Activated naive CD4-positive, alpha-beta T cell treated with anti-CD3 and anti-CD28 coated beads, Interleukin-2, amount 50 U/mL, for 16 hours (primary cell): ENCODE data around the gene TBX4.

ENCODE experiments used
- DNase-seq: peaks from one replicate; pipeline ENCODE4 v3.0.0-alpha.2; 2020

TBX4 gene

DNA sequence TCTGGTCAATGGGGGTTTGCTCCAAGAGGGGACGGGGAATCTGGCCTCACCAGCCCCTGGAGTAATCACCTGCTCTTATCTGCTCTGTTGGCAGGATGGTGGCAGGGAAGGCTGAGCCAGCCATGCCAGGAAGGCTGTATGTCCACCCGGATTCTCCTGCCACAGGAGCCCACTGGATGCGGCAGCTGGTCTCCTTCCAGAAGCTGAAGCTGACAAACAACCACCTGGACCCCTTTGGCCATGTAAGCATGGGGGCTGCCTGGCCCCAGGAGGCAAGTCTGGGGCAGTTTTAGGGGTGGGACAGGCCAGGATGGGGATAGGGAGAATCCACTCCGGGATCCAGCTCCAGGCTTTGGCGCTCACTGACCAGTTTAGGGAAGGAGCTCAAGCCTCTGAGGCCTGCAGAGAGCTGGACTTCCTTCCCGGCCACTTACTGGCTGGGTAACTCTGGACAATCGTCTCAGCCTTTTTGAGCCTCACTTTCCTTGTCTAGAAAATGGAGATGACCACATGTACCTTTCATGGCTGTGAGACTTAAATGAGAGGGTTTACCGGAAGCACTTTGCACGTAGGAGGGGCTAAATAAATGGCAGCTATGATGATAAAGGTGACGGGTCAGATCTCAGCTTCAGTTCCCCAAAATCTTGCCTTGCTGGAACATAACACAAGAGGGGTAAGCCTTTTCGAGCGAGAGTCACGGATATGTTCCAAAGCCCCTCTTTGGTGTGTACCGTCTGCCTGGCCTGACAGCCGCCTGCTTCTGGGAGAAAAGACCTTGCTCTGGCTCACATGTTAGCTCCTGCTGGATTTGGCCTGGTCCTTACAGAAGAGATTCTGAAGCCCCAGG, 15.4 kb downstream of the TBX4 start:
- DNase-seq = no peak

DNA sequence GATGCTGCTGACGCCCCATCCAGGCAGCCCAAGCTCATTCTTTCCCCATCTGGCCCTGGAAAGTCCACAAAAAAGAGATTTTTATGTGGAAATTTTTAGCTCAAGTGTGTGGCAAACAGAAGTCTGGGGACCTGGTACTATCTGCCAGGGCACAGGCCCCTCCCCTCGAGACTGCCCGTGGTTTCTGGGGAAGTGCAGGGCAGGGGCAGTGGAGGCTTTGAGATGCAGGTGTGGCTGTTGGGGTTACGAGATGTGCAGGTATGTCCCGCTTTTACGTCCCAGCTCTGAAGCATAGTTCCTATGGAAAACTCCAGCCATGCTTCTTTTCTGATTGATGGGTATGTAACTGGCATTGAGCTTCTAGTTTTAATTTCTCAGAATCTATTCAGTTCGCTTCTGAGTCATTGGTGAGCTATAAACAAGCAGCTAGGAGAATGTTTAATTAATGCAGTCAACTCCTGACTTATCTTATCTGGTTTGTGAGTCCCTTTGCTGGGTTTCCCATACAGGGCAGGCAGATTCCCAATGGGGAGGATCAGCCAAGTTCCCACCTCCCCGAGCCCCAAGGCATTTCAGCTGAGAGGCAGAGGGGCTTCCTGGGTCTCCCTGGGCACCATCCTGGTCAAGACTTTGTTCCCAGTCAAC, 16.2 kb downstream of the TBX4 start:
- DNase-seq = no peak

DNA sequence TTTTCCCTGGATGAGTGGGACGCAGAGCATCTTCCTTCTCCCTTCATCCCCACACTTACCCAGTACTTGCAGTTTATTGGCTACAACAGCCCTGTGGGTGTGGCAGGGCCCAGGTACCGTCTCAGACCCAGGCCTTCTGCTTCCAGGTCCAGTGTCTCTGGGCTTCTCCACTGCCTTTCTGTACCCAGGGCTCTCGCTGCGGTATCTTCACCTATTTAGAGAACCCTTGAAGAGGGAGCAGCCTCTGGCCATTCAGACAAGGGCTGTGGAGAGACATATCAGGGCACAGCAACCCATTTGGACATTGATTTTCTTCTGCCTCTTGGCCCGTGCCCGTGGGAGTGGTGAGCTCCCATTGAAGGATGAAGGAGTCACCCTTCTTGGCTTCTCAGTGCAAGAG, 17.3 kb downstream of the TBX4 start:
- DNase-seq = no peak

DNA sequence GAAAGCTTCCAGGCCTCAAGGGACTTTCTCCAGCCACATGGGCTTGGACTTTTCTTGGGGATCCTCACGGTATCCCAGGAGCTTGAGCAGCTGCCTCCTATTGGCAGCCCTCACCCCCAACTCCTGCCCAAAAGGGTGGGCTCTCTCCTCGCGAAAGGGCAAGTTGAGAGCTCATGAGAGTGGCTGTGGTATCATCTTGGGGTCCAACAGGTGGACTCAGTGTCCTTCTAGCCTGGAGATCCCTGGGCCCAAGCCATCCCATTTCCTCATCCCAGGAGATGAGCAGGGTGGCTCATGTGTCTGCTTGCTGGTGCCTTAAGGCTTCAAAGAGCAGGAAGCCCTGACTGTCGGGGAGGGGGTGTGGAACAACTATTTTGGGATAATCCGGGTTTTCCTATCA, 17.7 kb downstream of the TBX4 start:
- DNase-seq = no peak

DNA sequence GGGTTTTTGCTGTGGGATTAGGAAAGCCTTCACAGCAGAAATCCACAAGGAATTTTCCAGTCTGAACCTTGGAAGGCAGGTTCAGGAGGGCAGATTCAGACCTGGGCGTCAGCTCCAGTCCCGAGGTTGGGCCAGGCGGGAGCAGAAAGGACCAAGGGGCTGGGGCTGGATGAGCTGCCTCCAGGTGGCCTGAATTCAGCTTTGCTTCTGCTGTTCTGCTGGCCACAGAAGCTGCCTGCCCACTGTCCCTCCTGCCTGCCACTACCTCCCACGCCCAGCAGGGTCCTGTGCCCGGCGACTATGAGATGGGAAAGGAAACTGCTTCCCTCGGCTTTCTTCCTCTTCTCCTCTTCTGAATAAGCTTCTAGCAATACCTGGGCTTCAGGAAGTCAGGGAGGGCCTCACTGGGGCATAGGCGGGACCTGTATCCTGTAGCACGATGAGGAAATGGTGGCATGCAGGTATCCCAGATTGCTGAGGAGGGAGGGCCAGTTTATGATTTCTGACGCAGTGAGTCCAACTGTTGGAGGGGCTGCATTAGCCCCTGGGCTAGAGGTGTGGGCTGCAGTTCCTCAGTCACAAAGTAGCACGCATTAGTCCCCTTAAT, 18.4 kb downstream of the TBX4 start:
- DNase-seq = no peak

DNA sequence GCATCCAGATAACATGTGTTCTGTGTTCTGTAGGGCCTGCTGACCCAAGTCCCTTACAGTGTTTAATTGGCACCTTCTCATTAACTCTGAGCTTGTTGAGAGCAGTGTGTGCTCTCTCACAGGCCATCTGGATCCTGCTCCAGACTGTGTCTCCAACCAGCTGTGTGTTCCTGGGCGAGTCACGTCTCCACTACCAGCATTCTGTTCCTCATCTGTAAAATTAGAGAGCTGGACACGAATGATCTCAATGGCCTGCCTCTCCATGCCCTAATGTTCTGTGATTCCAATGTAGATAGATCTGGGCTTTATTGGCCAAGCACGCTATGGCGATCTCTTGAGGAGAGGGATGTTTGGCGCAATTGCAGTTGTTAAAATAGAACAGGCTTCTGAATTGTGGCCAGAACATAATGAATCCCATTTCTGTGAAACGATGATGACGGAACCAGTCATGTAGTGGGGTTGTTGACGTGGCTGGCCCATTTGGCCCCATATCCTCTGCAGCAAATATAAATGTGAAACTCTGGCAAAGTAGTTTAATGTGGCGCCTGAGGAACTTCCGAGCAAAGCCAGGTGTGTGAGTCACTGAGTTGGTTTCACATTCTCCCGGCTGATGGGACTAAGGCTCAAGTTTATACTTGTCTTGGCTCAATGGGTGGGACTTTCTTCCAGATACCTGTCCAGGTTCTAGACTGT, 22.2 kb downstream of the TBX4 start:
- DNase-seq = no peak

DNA sequence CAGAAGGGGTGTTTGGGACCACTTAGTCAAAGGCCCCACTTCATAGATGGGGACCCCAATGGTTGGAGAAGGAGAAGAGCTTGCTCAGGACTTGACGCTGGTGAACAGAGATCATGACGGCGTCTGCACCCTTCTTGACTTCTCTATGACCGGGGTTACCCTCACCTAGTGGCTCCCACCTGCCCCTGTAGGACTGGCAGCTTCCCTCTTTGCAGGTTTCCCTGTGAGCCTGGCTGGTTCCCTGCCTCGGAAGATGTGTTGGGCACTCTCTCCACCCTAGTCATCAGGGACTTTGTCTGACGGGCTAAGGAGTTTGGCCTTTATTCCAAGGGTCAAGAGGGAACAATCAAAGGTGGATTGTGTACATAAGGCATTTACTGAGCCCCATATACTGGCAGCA, 22.7 kb downstream of the TBX4 start:
- no peak for DNase-seq

DNA sequence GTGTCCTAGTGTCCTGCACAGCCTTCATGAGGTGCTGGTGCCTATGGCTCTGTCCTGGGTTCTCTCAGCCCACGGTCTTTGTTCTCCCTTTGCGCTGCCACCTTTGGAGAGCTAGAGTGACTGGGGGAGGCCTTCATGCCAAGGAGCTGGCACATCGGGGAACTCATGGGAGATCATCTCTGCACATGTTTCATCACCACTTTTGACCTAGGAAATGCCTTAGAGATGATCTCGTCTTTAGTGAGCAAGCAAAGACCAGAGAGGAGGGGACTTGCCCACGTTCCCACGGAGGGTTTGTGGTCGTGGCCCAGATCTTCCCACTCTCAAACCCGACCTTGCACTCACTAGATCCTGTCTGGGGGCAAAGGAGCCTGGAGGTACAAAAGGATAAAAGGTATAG, 23.5 kb downstream of the TBX4 start:
- DNase-seq = no peak

DNA sequence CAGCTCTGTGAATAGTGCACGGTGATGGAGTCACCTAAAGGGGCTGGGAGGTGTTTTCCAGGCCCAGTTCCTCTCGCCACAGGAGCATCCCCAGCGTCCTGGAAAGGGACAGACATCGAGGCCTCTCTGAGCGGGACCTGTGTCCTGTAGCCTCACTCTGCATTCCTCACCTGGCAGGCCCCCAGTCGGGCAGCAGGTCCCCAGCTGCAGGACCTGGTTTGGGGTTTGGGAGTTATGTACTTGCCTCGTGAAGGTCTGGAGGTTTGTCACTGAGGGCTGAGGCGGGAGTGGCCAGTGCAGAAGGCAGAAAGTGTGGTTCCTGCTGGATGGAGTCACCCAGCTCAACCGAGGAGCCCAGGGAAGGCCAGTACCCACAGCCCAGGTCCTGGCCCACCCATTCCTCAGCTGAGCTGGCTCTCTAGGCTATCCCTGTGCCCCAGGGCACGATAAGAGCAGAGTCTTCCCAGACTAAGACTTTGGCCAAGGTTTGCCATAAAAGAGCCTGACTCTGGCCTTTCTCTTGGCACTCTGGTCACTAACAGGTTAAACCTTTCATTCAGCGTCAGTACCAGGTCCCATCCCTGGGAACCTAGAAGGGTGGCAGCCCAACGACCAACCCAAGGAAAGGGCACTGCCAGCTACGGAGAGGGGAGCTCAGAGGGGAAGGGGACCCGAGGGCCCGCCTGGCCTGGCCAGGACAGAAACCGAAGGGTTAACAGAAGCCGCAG, 24.4 kb downstream of the TBX4 start:
- no peak for DNase-seq

DNA sequence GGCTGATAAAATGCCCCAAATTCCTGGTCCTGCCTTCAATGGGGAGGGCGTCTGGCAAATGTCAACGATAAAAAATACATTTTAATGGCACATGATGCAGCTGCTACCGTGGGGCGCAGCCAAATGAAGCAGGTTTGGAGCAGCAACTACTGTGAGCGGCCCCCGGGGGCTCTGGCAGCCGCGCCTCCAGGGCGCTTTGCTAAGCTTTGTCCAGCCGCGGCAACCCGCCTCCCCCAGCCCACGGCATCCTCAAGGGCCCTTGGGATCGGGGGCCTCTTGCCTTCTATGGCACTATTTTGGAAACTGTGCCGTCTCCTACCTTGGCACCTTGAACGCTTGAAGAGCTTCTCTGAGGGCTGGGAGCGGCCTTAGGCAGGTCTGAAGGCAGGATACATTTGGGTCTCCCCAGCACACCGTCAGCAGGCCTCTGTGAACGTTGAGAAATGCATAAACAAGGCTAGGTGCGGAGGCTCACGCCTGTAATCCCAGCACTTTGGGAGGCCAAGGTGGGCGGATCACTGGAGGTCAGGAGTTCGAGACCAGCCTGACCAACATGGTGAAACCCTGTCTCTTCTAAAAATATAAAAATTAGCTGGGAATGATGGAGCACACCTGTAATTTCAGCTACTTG, 25.1 kb downstream of the TBX4 start:
- no peak for DNase-seq

DNA sequence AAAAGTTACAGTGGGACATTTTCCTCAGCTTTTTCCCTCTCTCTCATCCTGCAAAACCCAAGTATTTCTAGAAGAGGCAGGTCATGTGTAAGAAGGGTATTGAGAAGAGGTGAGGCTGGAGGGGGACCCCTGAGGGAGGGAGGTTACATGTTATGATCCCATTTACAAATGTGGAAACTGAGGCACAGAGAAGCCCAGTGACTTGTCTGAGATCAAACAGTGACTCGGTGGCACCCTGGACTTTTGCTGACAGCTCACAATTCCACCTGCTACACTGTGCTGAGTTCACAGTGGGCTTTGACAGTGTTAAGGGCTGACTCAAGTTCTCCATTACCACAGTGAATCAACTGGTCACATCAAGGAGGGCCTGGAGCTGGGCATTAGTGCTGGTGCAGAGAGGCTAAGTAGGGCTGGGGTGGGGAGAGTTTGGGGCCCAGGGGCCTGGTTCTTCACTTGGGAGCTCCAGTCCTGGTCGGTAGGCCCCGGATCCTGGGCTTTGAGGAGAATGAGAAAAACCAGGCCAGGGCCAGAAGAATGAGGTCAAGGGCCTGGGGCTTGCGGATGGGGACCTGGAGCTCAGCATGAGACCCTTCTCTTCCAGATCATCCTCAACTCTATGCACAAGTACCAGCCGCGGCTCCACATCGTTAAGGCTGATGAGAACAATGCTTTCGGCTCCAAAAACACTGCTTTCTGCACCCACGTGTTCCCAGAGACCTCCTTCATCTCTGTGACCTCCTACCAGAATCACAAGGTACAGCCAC, 26.0 kb downstream of the TBX4 start:
- DNase-seq = no peak

DNA sequence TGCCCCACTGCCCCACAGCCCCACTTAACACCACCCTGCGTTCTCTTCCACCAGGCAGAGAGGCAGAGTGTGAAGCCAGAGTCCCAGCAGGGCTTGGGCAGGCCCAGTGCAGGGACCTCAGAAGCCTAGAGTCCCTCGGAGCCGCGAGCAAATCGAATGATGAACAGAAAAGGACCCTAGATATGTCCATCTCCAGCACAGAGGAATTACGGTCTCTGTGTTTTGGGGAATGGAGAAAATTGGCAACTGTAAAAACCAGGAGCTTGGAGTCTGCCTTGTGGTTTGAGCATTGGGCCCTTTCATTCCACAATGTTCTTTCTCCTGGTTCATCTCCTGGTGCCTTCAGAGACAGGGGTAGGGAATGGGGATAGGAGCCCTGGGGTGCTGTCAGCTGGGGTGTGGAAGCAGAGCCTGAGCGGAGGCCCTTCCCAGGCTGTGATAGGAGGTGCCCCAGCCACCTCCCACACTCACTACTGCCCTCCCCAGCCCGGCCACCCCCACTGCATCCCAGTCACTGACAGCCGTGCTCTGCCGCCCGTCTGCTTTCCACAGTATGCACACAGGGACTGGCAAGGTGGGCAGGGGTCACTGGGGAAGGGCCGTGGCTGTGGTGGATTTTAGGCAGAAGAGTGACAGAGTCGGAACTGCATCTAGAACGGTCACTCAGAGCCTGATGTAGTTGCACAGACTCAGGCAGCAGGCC, 26.7 kb downstream of the TBX4 start:
- DNase-seq = no peak

DNA sequence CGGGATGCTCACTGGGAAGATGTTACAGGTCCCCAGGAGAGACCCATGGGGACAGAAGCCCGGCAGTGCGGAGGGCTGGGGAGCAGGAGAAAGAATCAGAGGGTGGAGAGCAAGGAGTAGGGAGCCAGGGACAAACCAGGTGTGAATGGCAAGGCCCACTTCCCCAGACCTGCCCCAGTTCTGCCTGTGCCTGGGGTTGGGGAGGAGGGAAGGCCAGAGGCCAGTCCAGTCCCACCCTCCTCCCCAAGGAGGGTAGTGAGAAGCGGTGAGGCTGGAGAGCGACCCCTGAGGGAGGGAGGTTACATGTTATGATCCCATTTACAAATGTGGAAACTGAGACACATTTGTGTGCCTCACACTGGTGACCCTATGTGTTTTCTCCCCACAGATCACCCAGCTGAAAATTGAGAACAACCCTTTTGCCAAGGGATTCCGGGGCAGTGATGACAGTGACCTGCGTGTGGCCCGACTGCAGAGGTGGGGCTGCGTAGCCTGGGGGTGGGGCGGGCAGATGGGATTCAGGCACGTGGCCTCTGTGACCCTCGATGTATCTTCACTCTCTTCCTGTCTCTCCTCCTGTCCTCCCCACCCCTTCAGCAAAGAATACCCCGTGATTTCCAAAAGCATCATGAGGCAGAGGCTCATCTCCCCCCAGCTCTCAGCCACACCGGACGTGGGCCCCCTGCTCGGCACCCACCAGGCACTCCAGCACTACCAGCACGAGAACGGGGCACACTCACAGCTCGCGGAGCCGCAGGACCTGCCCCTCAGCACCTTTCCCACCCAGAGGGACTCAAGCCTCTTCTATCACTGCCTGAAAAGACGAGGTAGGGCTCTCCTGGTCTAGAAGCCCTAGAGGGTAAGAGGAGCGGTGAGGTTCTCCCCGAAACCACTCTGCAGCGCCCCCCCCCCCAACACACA, 27.5 kb downstream of the TBX4 start:
- DNase-seq = no peak

DNA sequence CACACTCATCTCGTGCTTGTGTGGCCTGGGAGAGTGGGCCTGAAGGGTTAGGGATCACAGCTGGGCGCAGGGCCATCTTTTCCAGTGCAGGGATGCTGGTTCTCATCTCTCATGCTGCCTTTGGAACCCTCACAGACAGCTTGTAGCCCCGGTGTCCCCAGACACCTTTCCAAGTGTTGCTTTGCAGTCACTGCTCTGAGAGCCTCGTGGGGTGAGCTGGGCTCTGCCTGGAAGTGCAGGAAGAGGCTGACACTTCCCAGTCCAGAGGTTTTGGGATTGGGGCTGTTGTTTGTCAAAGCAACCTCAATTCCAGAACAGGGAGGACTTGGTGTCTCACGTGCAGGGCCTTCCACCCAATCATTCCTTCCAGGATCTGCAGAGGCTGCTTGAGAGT, 28.2 kb downstream of the TBX4 start:
- DNase-seq = no peak

DNA sequence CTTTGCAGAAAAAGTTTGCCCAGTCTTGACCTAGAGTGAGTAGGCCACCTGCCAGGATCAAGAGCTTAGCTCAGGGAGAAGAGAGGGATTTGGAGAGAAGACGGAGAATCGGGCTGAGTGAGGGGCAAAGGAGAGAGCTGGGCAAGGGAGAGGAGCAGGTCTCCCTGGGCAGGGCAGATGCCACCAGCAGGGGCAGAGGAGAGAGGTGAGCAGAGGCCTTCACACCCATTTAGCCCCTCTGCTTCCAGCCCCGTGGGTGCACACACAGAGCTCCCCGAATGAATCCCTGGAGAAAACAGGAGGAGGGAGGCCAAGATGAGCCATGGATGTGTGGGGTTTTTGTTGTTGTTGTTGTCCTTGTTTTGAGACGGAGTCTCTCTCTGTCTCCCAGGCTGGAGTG, 29.2 kb downstream of the TBX4 start:
- DNase-seq = no peak

DNA sequence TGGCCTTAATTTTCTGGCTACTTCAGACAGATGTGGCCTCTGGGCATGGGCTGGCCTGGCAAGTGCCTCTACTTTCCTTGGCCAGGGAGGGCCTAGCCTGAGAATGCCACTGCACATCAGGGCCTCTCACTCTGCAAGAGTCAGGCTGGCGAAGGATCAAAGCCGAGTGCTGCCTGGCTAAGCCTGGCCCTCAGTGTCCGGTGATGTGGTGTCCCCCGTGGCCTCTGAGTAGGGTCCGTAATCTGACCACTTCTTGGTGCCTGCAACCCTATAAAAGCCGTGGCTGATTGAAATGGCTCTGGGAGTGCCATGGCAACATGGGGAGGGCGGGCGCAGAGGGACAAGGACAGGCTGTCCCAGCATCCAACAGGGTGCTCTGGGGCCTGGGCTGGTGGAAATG, 30.2 kb downstream of the TBX4 start:
- DNase-seq = no peak

DNA sequence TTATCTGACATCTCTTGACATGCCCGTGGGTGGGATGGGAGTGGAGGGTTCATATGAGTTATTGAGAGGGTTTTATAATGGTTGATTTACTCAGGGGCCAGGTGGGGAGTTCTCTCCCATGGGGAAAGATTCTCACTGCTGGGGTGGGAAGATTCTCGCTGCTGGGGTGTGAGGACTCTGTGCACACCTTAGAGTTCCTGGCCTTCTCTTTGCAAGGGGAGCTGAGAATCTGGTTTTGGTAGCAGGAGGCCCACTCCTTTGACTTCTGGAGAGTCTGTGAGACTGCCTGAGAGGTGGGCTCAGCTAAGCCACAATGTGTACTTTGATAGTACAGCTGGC, 31.5 kb downstream of the TBX4 start:
- DNase-seq = no peak

DNA sequence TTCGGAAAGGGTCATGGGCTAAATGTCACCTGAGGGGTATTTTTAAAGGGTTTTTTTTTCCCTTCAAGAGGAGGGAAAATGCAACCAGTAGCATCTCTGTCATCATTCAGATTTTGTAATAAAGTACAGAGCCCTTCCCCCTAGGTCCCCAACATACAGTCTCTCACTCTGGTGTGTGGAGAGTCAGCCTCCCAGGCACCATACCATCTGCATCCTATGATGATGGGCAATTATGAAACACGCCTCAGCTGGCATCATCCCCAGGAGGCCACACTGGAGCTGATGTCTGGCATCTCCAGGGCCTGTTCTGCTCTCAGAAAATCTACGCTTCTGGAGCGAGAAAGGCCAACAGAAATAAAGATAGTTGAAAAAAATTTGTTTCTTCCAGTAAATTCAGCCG, 32.0 kb downstream of the TBX4 start:
- DNase-seq = no peak

DNA sequence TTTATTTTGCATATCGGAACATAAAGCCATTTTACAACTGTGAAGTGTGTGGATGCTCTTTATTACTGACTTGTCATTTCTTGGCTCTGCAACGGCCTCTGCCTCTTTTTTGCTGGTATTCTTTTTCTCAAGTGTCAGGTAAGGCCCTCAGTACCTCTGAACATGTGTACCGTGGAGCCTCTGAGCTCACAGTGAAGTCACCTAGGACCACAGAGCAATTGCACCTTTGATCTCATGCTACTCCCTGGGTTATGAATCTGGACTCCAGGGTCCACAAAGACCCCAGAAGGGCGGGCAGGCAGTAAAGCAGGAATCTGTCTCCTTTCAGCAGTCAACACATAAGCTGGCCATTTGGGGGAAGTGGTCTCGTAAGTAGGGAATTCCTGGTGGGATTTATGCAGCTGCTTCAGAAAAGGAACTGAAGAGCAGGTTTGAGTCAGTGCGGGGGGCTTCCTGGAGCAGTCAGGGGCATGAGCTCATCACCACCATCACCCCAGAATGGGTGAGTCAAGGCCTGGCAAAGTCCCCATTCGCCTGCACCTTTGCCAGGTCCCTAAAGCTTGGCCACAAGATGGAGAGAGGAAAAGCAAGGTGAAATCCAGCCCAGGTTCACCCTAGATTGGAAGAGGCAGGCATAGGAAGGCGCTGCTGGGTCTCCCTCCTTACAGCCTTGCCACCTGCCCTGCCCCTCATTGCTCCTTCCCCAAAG, 33.0 kb downstream of the TBX4 start:
- no peak for DNase-seq
